Nephron progenitor cell (in vitro differentiated cells): ENCODE results near the gene KY.
A peak's percentile ranks its signal among the peaks of the same experiment; 100 is the strongest.
"Not testable (repeated sequence)": the region's sequence is repeated elsewhere in the genome, so short reads cannot be mapped to it uniquely, and the experiment has no call there.

ENCODE experiments used
- DNase-seq: peaks from one replicate; pipeline ENCODE4 v3.0.0; 2021
- H3K27ac Mint-ChIP-seq: 2 replicates; pipeline ENCODE4 v1.8.0; 2021; ENCODE audit warnings: mild to moderate bottlenecking, moderate library complexity, mixed read lengths
- H3K27me3 Mint-ChIP-seq: 2 replicates; pipeline ENCODE4 v1.8.0; 2021; ENCODE audit warnings: mild to moderate bottlenecking, low read depth, mixed read lengths; ENCODE audit not compliant: poor library complexity
- H3K36me3 Mint-ChIP-seq: 2 replicates; pipeline ENCODE4 v1.8.0; 2021; ENCODE audit warnings: low read depth, mixed read lengths
- H3K4me1 Mint-ChIP-seq: 2 replicates; pipeline ENCODE4 v1.8.0; 2021; ENCODE audit warnings: mixed read lengths
- H3K4me3 Mint-ChIP-seq: 2 replicates; pipeline ENCODE4 v1.8.0; 2021; ENCODE audit warnings: mild to moderate bottlenecking, moderate library complexity, mixed read lengths
- H3K9me3 Mint-ChIP-seq: 2 replicates; pipeline ENCODE4 v1.8.0; 2021; ENCODE audit warnings: mild to moderate bottlenecking, moderate library complexity, mixed read lengths
- CTCF ChIP-seq: fragments of 200-600 bp; sonication (generic); IDR thresholded peaks from 2 replicates; pipeline ENCODE4 v1.5.0; 2021; ENCODE audit warnings: antibody characterized with exemption

The KY gene

GRCh38 chr3:134594331-134594741 is 56.5 kb downstream of the KY start:
- no peaks in the 10 kb centered on the region for H3K36me3 Mint-ChIP-seq
- no peak for TF ChIP-seq CTCF
- no peaks in the 10 kb centered on the region for H3K9me3 Mint-ChIP-seq
- no peak overlapping the region for H3K27ac Mint-ChIP-seq
- DNase-seq: no peak
- H3K4me1 Mint-ChIP-seq: no peaks in the 10 kb centered on the region
- no peak overlapping the region for H3K4me3 Mint-ChIP-seq
- H3K27me3 Mint-ChIP-seq: peaks cover 10% of the 10 kb centered on the region

GRCh38 chr3:134592806-134593205 is 58.0 kb downstream of the KY start:
- Mint-ChIP-seq H3K4me1 (no peaks in the 10 kb centered on the region), H3K27ac (no peak overlapping the region), H3K4me3 (no peak overlapping the region), H3K36me3 (peaks cover 1% of the 10 kb centered on the region), H3K9me3 (peaks cover under 1% of the 10 kb centered on the region), H3K27me3 (peaks cover 10% of the 10 kb centered on the region)
- TF ChIP-seq CTCF: no peak
- no peak for DNase-seq

GRCh38 chr3:134590766-134591165 is 60.1 kb downstream of the KY start:
- no peak for DNase-seq
- H3K27ac Mint-ChIP-seq: no peak overlapping the region
- H3K4me1 Mint-ChIP-seq: no peaks in the 10 kb centered on the region
- peaks cover 15% of the 10 kb centered on the region for H3K27me3 Mint-ChIP-seq
- H3K36me3 Mint-ChIP-seq: peaks cover 15% of the 10 kb centered on the region
- TF ChIP-seq CTCF: no peak
- H3K9me3 Mint-ChIP-seq: peaks cover 15% of the 10 kb centered on the region
- H3K4me3 Mint-ChIP-seq: no peak overlapping the region

GRCh38 chr3:134579141-134579665 is 71.6 kb downstream of the KY start:
- Mint-ChIP-seq H3K4me1 (peaks cover 17% of the 10 kb centered on the region), H3K27me3 (peaks cover under 1% of the 10 kb centered on the region), H3K9me3 (peaks cover 43% of the 10 kb centered on the region), H3K4me3 (no peak overlapping the region), H3K36me3 (peaks cover 17% of the 10 kb centered on the region), H3K27ac (no peak overlapping the region)
- TF ChIP-seq CTCF: no peak
- no peak for DNase-seq

- no peak for DNase-seq
- H3K4me1 Mint-ChIP-seq: peaks cover 17% of the 10 kb centered on the region
- H3K27me3 Mint-ChIP-seq: no peaks in the 10 kb centered on the region
- H3K4me3 Mint-ChIP-seq: no peak overlapping the region
- peaks cover 29% of the 10 kb centered on the region for H3K36me3 Mint-ChIP-seq
- no peak for TF ChIP-seq CTCF
- H3K9me3 Mint-ChIP-seq: peaks cover 44% of the 10 kb centered on the region
- peak overlapping the region; percentile 85 for H3K27ac Mint-ChIP-seq
Measured at GRCh38 chr3:134576831-134577230, 74.0 kb downstream of the KY start.

GRCh38 chr3:134576426-134576825 is 74.4 kb downstream of the KY start:
- DNase-seq: peak; percentile 8
- peaks cover 17% of the 10 kb centered on the region for H3K4me1 Mint-ChIP-seq
- H3K9me3 Mint-ChIP-seq: peaks cover 46% of the 10 kb centered on the region
- peaks cover 29% of the 10 kb centered on the region for H3K36me3 Mint-ChIP-seq
- H3K4me3 Mint-ChIP-seq: peak overlapping the region; percentile 9
- no peaks in the 10 kb centered on the region for H3K27me3 Mint-ChIP-seq
- TF ChIP-seq CTCF: no peak
- peak overlapping the region; percentile 85 for H3K27ac Mint-ChIP-seq

- H3K4me3 Mint-ChIP-seq, H3K4me1 Mint-ChIP-seq, H3K27me3 Mint-ChIP-seq, DNase-seq, H3K27ac Mint-ChIP-seq: not testable (repeated sequence)
- peaks cover 67% of the 10 kb centered on the region for H3K9me3 Mint-ChIP-seq
- H3K36me3 Mint-ChIP-seq: peaks cover 58% of the 10 kb centered on the region
Measured at GRCh38 chr3:134569899-134570298, 80.9 kb downstream of the KY start.
